K562 (cell line): ENCODE results near the gene PRKAA1.
A peak's percentile ranks its signal among the peaks of the same experiment; 100 is the strongest.

Experiments
- BHLHE40 ChIP-seq: IDR thresholded peaks from 2 replicates; pipeline ENCODE4 v1.6.1; 2011; ENCODE audit warnings: low read length, improper control_type of control experiment
- POLR2AphosphoS5 ChIP-seq: IDR thresholded peaks from 2 replicates; pipeline ENCODE4 v1.6.1; 2011; ENCODE audit warnings: mild to moderate bottlenecking, low read depth, low read length, moderate library complexity; ENCODE audit not compliant: control insufficient read depth, insufficient read depth
- TEAD1 ChIP-seq, 2 experiments: fragments of 450-650 bp in 1 of 2; sonication (generic) in 1 of 2; formaldehyde crosslinking; IDR thresholded peaks; 2 replicates each; pipeline versions ENCODE4 v1.4.0 to v1.8.0; 2020 to 2022; ENCODE audit warnings: mild to moderate bottlenecking in 2 of 2, missing genetic modification reagents in 1 of 2
- YY1 ChIP-seq, 3 experiments: IDR thresholded peaks; 2 replicates each; pipeline ENCODE4 v1.6.1; 2011; ENCODE audit warnings: low read length in 2 of 3, mild to moderate bottlenecking in 2 of 3, moderate library complexity in 2 of 3, borderline replicate concordance in 1 of 3, control low read depth in 1 of 3, low read depth in 1 of 3; ENCODE audit not compliant: insufficient read depth in 3 of 3, insufficient replicate concordance in 2 of 3, control insufficient read depth in 1 of 3, insufficient read length in 1 of 3; ENCODE audit errors: extremely low read depth in 1 of 3
- ZBTB17 ChIP-seq: fragments of 450-650 bp; formaldehyde crosslinking; IDR thresholded peaks from 2 replicates; pipeline ENCODE4 v1.4.0; 2020; ENCODE audit warnings: mild to moderate bottlenecking
- ZNF140 ChIP-seq: fragments of 250-450 bp; sonication (Bioruptor Pico); IDR thresholded peaks from 2 replicates; pipeline ENCODE4 v1.8.0; 2021; ENCODE audit warnings: moderate library complexity, mild to moderate bottlenecking, inconsistent platforms
- TF ChIP-seq, protein P1 (sequence below), 3 experiments: IDR thresholded peaks in 2 of 3; conservative IDR thresholded peaks in 1 of 3; 2 replicates each; pipeline ENCODE4 v1.5.1; 2011 to 2012; ENCODE audit warnings: low read length in 3 of 3, mild to moderate bottlenecking in 3 of 3, control low read depth in 2 of 3, improper control_type of control experiment in 1 of 3, inconsistent platforms in 1 of 3, low read depth in 1 of 3, mixed read lengths in 1 of 3, moderate library complexity in 1 of 3; ENCODE audit not compliant: insufficient read depth in 2 of 3
- TF ChIP-seq, protein P2 (sequence below): IDR thresholded peaks from 2 replicates; pipeline ENCODE4 v1.6.1; 2016; ENCODE audit warnings: missing genetic modification characterization, missing compliant biosample characterization

DNA sequence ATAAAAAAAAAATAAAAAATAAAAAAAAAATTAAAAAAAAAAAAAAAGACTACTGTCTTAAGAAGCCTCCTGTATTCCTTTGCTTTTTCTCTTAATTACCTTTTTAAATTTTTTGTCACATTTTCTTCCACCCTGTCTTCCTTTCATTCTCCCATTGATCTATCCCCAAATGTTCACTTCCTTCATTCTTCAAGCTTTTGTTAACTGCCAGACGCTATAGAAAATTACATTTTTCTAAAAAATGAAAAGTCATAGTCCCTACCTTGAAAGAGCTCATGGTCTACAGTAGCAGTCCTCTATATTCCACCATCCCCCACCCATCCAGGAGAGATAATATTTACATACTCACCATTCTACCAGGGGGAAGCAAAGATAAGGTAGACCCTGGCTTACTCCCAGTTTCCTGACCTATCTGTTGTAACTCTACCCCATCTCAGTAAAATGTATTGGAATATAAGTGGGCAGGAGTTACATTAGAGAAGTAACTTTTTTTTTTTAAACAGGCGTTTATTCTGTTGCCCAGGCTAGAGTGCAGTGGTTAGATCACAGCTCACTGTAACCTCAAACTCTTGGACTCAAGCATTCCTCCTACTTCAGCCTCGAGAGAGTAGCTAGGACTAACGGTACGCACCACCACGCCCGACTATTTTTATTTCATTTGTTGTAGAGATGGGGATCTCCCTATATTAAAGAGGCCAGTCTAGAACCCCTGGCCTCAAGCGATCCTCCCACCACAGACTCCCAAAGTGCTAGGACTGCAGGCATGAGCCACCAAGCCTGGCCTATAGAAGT lies 3.8 kb upstream of the PRKAA1 start:
- no peak for TF ChIP-seq ZNF140
- TF ChIP-seq YY1 (IDR thresholded peaks at IDR 0.05; ENCODE audit: borderline replicate concordance in 1 of 3, control insufficient read depth in 1 of 3, extremely low read depth in 1 of 3, insufficient read depth in 3 of 3, insufficient read length in 1 of 3, insufficient replicate concordance in 2 of 3, low read depth in 1 of 3, low read length in 2 of 3) = no peak
- peak; percentile 88 for TF ChIP-seq POLR2AphosphoS5
- TF ChIP-seq, protein P1, sequence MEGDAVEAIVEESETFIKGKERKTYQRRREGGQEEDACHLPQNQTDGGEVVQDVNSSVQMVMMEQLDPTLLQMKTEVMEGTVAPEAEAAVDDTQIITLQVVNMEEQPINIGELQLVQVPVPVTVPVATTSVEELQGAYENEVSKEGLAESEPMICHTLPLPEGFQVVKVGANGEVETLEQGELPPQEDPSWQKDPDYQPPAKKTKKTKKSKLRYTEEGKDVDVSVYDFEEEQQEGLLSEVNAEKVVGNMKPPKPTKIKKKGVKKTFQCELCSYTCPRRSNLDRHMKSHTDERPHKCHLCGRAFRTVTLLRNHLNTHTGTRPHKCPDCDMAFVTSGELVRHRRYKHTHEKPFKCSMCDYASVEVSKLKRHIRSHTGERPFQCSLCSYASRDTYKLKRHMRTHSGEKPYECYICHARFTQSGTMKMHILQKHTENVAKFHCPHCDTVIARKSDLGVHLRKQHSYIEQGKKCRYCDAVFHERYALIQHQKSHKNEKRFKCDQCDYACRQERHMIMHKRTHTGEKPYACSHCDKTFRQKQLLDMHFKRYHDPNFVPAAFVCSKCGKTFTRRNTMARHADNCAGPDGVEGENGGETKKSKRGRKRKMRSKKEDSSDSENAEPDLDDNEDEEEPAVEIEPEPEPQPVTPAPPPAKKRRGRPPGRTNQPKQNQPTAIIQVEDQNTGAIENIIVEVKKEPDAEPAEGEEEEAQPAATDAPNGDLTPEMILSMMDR (IDR thresholded peaks at IDR 0.05 in 2 of 3, conservative IDR thresholded peaks at IDR 0.05 in 1 of 3; ENCODE audit: insufficient read depth in 2 of 3, low read depth in 1 of 3, low read length in 3 of 3) = no peak
- peak; percentile 58; the same call in 1 of the 2 replicates for TF ChIP-seq BHLHE40
- TF ChIP-seq ZBTB17 (CRISPR knock-in tag) = no peak
- TF ChIP-seq, protein P2, sequence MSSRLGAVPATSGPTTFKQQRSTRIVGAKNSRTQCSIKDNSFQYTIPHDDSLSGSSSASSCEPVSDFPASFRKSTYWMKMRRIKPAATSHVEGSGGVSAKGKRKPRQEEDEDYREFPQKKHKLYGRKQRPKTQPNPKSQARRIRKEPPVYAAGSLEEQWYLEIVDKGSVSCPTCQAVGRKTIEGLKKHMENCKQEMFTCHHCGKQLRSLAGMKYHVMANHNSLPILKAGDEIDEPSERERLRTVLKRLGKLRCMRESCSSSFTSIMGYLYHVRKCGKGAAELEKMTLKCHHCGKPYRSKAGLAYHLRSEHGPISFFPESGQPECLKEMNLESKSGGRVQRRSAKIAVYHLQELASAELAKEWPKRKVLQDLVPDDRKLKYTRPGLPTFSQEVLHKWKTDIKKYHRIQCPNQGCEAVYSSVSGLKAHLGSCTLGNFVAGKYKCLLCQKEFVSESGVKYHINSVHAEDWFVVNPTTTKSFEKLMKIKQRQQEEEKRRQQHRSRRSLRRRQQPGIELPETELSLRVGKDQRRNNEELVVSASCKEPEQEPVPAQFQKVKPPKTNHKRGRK (tag) = peak; percentile 58; the same call in 1 of the 2 replicates
- peak; percentile 43 to 67; a peak in 2 of 4 replicates for TF ChIP-seq TEAD1 (CRISPR knock-in tag; IDR thresholded peaks at IDR 0.05)
